B cell (primary cell): ENCODE measurements around the gene MTHFSD. TPM values are rescaled to one million over a fixed set of nuclear protein-coding genes. Genes with fewer than 3 reads are reported as not detected.

ENCODE experiments used
- ATAC-seq: fragments of 200-7000 bp; cut with Tn5 transposase; one replicate; pipeline ENCODE4 v1.10.0; 2021; ENCODE audit warnings: low read depth, mild to moderate bottlenecking, moderate number of reproducible peaks, moderate library complexity
- CTCF ChIA-PET: fragments of 350-600 bp; sonication (Branson Sonifier 250); formaldehyde crosslinking; loops from one replicate; lab custom pipeline; 2021; ENCODE audit warnings: antibody characterized with exemption, inconsistent platforms; lab: Charles Lee
- POLR2A ChIA-PET: fragments of 350-600 bp; sonication (Branson Sonifier 250); formaldehyde crosslinking; loops from one replicate; lab custom pipeline; 2021; ENCODE audit warnings: antibody characterized with exemption; lab: Charles Lee
- DNase-seq: peaks from one replicate; pipeline ENCODE4 v3.0.0; 2013
- H2AFZ ChIP-seq: 2 replicates; pipeline ENCODE4 v1.6.1; 2012; ENCODE audit warnings: mild to moderate bottlenecking, low read depth, low read length; ENCODE audit not compliant: insufficient read depth, poor library complexity, severe bottlenecking
- H3K27ac ChIP-seq, 2 donors: 1 replicate in 1 of 2; 2 replicates in 1 of 2; pipeline ENCODE4 v1.5.1; 2012 to 2013; ENCODE audit warnings: low read length in 2 of 2, mild to moderate bottlenecking in 2 of 2, moderate library complexity in 1 of 2
- H3K27me3 ChIP-seq, 4 experiments: fragments of 200-600 bp in 1 of 4; sonication (generic) in 1 of 4; replicated peaks in 1 of 4; 1 replicate in 2 of 4; 2 replicates in 2 of 4; pipeline versions ENCODE4 v1.6.1 to v1.7.0; 2013 to 2016; ENCODE audit warnings: low read length in 3 of 4, mild to moderate bottlenecking in 2 of 4, mixed read lengths in 1 of 4, moderate library complexity in 1 of 4; ENCODE audit not compliant: insufficient read depth in 4 of 4, control insufficient read depth in 3 of 4; ENCODE audit errors: control extremely low read depth in 1 of 4
- H3K36me3 ChIP-seq, 2 experiments: replicated peaks in 1 of 2; 1 replicate in 1 of 2; 2 replicates in 1 of 2; pipeline versions ENCODE4 v1.6.1 to v1.7.1; 2013; ENCODE audit warnings: low read length in 1 of 2; ENCODE audit not compliant: insufficient read depth in 2 of 2, control insufficient read depth in 1 of 2; ENCODE audit errors: control extremely low read depth in 1 of 2, extremely low read depth in 1 of 2
- H3K4me1 ChIP-seq, 2 donors: fragments of 200-600 bp in 1 of 2; sonication (generic) in 1 of 2; 1 replicate in 1 of 2; 2 replicates in 1 of 2; pipeline versions ENCODE4 v1.5.1 to v1.6.1; 2013 to 2017; ENCODE audit warnings: low read length in 2 of 2; ENCODE audit not compliant: control insufficient read depth in 2 of 2, insufficient read depth in 2 of 2
- H3K4me2 ChIP-seq: replicated peaks from 2 replicates; pipeline ENCODE3; 2012; ENCODE audit warnings: mild to moderate bottlenecking, low read depth, low read length; ENCODE audit not compliant: poor library complexity, severe bottlenecking
- H3K4me3 ChIP-seq, 5 experiments: fragments of 200-600 bp in 1 of 5; sonication (generic) in 1 of 5; 1 replicate in 3 of 5; 2 replicates in 2 of 5; pipeline versions ENCODE4 v1.5.1 to v1.7.0; 2011 to 2016; ENCODE audit warnings: low read length in 4 of 5, mild to moderate bottlenecking in 4 of 5, low read depth in 2 of 5, control low read depth in 1 of 5, moderate library complexity in 1 of 5; ENCODE audit not compliant: insufficient read depth in 1 of 5; ENCODE audit errors: control extremely low read depth in 1 of 5, extremely low read depth in 1 of 5
- H3K79me2 ChIP-seq: fragments of 200-600 bp; sonication (generic); one replicate; pipeline ENCODE4 v1.6.0; 2016; ENCODE audit warnings: low read length; ENCODE audit not compliant: control insufficient read depth, insufficient read depth
- H3K9ac ChIP-seq: fragments of 200-600 bp; sonication (generic); 2 replicates; pipeline ENCODE4 v1.6.1; 2017; ENCODE audit warnings: mild to moderate bottlenecking, low read length, moderate library complexity
- H3K9me3 ChIP-seq, 3 donors: one replicate each; pipeline versions ENCODE4 v1.6.1 to v1.7.1; 2013; ENCODE audit warnings: low read length in 2 of 3; ENCODE audit not compliant: control insufficient read depth in 2 of 3, insufficient read depth in 1 of 3; ENCODE audit errors: control extremely low read depth in 1 of 3
- H4K20me1 ChIP-seq: 2 replicates; pipeline ENCODE4 v1.6.0; 2012; ENCODE audit warnings: mild to moderate bottlenecking, low read length; ENCODE audit not compliant: insufficient read depth, control insufficient read depth, poor library complexity, severe bottlenecking
- H3K27ac Mint-ChIP-seq: one replicate; pipeline ENCODE4 v1.8.0; 2021; ENCODE audit warnings: mixed read lengths
- H3K27me3 Mint-ChIP-seq: one replicate; pipeline ENCODE4 v1.8.0; 2021; ENCODE audit warnings: mixed read lengths
- H3K4me1 Mint-ChIP-seq: one replicate; pipeline ENCODE4 v1.8.0; 2021; ENCODE audit warnings: mixed read lengths
- H3K4me3 Mint-ChIP-seq: one replicate; pipeline ENCODE4 v1.8.0; 2021; ENCODE audit warnings: mixed read lengths
- H3K9me3 Mint-ChIP-seq: one replicate; pipeline ENCODE4 v1.8.0; 2022; ENCODE audit warnings: mixed read lengths; ENCODE audit not compliant: insufficient read depth
- EZH2 ChIP-seq: IDR thresholded peaks from 2 replicates; pipeline ENCODE4 v1.6.1; 2012; ENCODE audit warnings: borderline replicate concordance, low read depth, mild to moderate bottlenecking, moderate library complexity, low read length; ENCODE audit not compliant: insufficient read depth, poor library complexity, severe bottlenecking
- WGBS: methylation state at CpG from one replicate; pipeline ENCODE4 v1.1.5; 2013; ENCODE audit warnings: missing lambda C conversion rate; ENCODE audit not compliant: insufficient coverage; 5-methylcytosine and 5-hydroxymethylcytosine counted together
- intact Hi-C: fragments of 100-400 bp; cut with micrococcal nuclease; formaldehyde crosslinking; loops from one replicate; pipeline ENCODE4 v1.10.0; 2022
- polyA plus RNA-seq: library from polyadenylated mRNA; depleted of rRNA; stranded (reverse); fragments of >200 nt; gene quantifications from 2 replicates; pipeline ENCODE4 v1.2.3, GENCODE V29; 2012
- total RNA-seq, 2 donors: library from RNA; stranded (reverse); fragments of 120-200 nt in 1 of 2; gene quantifications; 1 replicate in 1 of 2; 2 replicates in 1 of 2; pipeline versions ENCODE4 v1.2.3 to v1.2.4, GENCODE V29; 2013 to 2022
- TF ChIP-seq, protein P1 (sequence below): fragments of 200-600 bp; IDR thresholded peaks from one replicate; pipeline ENCODE4 v1.8.0; 2022; ENCODE audit warnings: antibody characterized with exemption, mild to moderate bottlenecking

The MTHFSD gene
- total and polyA plus RNA-seq, 2 donors (not counting 1 experiment from before 2014, with no cell fraction given), result 21.5 to 42.0 TPM

DNA sequence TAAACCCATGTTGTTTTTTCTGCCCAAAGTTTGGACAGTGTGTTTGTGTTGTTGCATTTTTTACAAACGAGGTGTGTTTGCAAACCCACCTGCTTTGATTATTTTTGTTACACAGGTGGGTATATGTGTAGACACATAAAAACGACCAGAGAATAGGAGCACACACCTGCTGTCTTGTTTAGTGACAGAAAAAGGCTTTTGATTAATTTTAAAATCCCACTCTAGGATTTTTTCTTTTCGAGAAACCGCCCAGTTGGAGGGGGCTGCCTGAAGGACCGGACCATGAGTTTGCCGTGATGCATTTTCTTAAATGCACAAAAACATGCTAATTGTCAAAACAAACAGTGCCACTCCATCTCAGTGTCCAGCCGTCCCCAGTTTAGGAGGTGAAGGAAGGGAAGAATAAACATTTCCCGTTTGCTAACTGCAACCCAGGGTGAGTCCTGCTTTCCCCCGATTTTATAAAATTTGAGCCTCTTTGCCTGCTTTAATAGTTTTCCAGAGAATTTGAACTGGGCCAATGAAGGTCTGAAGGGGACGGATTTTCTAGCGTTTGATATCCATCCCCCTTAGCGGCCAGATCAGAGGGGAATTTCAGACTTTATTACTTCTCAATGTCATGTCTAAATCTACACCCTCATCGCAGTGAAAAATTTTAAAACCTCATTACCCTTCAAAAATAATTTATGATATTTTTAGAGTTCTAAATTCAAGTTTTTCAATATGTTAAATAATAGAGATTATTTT lies 14.8 kb upstream of the MTHFSD start:
- intact Hi-C loops, result loop anchor here (5.0 kb wide), 1 partner anchor 58 kb away; the partner anchor contains the start of gene FOXF1
- Mint-ChIP-seq H3K27ac (peak overlapping the region; percentile 32), H3K4me1 (peaks cover 11% of the 10 kb centered on the region), H3K27me3 (peaks cover 60% of the 10 kb centered on the region), H3K4me3 (no peak overlapping the region), H3K9me3 (no peaks in the 10 kb centered on the region)
- no peak overlapping the region for H3K4me2 ChIP-seq
- H2AFZ ChIP-seq, result no peak overlapping the region
- CTCF ChIA-PET, result interaction anchor here (0.7 to 1.3 kb wide), 2 partner anchors 14 to 851 kb away, joined by 3 read pairs; no protein-coding TSS in a partner anchor
- no peaks in the 10 kb centered on the region for H3K36me3 ChIP-seq
- no peak overlapping the region for H3K4me3 ChIP-seq
- no peak for ATAC-seq
- H3K9me3 ChIP-seq, result peaks cover 0 to 16% (median 0%) of the 10 kb centered on the region in 3 donors
- DNase-seq, result no peak
- POLR2A ChIA-PET, result no interaction called here
- H4K20me1 ChIP-seq, result no peaks in the 10 kb centered on the region
- 92% methylated on average over 4 of the region's 13 CpGs for WGBS
- H3K27me3 ChIP-seq, result peaks cover 0 to 63% (median 36%) of the 10 kb centered on the region in 4 experiments
- TF ChIP-seq EZH2, result no peak
- TF ChIP-seq, protein P1, sequence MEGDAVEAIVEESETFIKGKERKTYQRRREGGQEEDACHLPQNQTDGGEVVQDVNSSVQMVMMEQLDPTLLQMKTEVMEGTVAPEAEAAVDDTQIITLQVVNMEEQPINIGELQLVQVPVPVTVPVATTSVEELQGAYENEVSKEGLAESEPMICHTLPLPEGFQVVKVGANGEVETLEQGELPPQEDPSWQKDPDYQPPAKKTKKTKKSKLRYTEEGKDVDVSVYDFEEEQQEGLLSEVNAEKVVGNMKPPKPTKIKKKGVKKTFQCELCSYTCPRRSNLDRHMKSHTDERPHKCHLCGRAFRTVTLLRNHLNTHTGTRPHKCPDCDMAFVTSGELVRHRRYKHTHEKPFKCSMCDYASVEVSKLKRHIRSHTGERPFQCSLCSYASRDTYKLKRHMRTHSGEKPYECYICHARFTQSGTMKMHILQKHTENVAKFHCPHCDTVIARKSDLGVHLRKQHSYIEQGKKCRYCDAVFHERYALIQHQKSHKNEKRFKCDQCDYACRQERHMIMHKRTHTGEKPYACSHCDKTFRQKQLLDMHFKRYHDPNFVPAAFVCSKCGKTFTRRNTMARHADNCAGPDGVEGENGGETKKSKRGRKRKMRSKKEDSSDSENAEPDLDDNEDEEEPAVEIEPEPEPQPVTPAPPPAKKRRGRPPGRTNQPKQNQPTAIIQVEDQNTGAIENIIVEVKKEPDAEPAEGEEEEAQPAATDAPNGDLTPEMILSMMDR, result no peak
- H3K9ac ChIP-seq, result no peak overlapping the region
- peaks cover 20 to 24% of the 10 kb centered on the region in 2 donors for H3K4me1 ChIP-seq
- H3K79me2 ChIP-seq, result no peaks in the 10 kb centered on the region
- H3K27ac ChIP-seq, result no peak overlapping the region
